Measurements from ENCODE around the gene USP48.

Gene USP48

DNA sequence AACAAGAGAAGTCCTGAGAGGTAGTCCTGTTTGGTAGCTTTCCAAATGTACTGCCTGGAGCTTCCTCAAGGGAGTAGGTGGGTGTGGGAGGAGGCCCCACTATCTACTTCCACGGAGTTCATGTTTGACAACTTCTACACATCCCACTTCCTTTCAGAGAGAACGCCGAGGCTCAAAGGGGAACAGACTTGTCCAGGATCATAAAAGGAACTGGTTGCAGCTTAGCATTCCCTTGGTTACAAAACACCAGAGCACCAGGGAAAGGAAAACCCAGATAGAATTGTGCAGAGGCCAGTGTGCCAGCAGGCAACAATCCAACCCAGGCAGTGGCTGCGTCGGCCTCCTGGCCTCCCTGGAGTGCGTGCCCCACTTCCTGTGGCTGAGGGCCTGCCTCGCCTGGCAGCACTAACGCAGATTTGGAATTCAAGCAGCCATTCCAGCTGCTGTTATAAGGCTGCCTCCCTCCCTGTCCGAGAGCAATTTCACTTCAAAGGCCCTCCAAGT lies 109.6 kb downstream of the USP48 start:
- TF ChIP-seq, protein P1, sequence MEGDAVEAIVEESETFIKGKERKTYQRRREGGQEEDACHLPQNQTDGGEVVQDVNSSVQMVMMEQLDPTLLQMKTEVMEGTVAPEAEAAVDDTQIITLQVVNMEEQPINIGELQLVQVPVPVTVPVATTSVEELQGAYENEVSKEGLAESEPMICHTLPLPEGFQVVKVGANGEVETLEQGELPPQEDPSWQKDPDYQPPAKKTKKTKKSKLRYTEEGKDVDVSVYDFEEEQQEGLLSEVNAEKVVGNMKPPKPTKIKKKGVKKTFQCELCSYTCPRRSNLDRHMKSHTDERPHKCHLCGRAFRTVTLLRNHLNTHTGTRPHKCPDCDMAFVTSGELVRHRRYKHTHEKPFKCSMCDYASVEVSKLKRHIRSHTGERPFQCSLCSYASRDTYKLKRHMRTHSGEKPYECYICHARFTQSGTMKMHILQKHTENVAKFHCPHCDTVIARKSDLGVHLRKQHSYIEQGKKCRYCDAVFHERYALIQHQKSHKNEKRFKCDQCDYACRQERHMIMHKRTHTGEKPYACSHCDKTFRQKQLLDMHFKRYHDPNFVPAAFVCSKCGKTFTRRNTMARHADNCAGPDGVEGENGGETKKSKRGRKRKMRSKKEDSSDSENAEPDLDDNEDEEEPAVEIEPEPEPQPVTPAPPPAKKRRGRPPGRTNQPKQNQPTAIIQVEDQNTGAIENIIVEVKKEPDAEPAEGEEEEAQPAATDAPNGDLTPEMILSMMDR (IDR thresholded peaks at IDR 0.05; ENCODE audit: control insufficient read depth, extremely low read depth, insufficient read depth) = no peak
- DNase-seq (ENCODE audit: low read depth) = no peak
- H3K4me3 ChIP-seq (ENCODE audit: low read depth, low read length) = no peak overlapping the region

DNA sequence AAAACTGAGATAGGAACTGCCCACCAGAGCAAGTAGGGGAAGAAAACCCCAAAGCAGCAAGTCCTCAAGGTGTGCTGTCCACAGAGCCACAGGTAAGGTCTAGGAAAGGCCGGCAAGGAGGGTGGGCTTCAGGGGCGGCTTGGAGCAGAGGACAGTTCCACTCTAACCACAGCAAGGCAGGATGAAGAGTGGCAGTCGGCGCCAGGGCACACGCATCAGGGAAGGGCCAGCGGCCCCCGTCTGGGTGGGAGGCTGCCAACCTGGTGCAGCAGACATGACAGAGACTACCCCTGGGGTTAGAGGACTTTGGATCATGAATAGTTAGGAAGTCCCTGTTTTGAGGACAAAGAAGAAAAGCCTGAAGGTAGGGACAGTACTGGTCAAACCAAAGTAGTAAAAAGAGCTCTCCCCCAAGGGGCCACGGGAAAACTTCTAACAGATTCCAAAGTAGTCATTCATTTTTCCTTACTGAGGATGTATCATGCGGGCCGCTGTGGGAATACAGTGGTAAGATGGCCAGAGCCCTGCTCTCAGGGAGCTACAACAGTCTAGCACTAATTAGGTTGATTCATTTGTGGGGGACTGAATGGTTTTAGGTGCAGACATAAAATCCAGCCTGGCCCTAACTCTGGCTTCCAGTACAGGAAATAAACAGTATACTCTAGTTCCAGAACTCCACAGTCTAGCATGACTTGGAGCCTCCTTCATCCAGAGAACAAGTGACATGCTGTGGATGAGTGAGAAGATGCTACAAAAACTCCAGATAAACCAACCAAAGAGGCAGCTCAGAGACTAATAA lies 110.3 kb downstream of the USP48 start:
- no peak overlapping the region for H3K4me3 ChIP-seq (ENCODE audit: low read depth, low read length)
- TF ChIP-seq, protein P1 (IDR thresholded peaks at IDR 0.05; ENCODE audit: control insufficient read depth, extremely low read depth, insufficient read depth) = no peak
- no peak for DNase-seq (ENCODE audit: low read depth)

DNA sequence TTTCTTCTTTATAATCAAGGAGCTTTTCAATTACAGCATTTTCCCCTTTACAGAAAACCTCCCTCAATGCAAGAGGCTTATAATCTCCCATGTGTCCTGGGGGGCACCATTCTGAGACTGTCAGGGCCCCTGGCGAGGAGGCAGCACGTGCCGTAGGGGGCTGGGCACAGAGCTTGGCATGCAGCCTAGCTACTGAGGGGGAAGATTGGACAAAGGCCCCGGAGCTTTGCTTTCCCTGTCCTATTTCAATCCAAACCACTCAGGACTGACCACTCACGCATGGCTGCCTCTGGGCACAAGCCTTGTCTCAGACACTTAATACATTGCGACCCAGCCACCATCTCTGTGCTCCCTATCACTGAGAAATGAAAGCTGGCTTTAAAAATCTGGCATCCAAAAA lies 111.0 kb downstream of the USP48 start:
- TF ChIP-seq, protein P1 (IDR thresholded peaks at IDR 0.05; ENCODE audit: control insufficient read depth, extremely low read depth, insufficient read depth) = no peak
- no peak overlapping the region for H3K4me3 ChIP-seq (ENCODE audit: low read depth, low read length)
- no peak for DNase-seq (ENCODE audit: low read depth)

- no peak for DNase-seq (ENCODE audit: low read depth)
- TF ChIP-seq, protein P1 (IDR thresholded peaks at IDR 0.05; ENCODE audit: control insufficient read depth, extremely low read depth, insufficient read depth) = no peak
- no peak overlapping the region for H3K4me3 ChIP-seq (ENCODE audit: low read depth, low read length)
These were observed 111.7 kb downstream of the USP48 start for GRCh38 chr1:21670956-21671902.

DNA sequence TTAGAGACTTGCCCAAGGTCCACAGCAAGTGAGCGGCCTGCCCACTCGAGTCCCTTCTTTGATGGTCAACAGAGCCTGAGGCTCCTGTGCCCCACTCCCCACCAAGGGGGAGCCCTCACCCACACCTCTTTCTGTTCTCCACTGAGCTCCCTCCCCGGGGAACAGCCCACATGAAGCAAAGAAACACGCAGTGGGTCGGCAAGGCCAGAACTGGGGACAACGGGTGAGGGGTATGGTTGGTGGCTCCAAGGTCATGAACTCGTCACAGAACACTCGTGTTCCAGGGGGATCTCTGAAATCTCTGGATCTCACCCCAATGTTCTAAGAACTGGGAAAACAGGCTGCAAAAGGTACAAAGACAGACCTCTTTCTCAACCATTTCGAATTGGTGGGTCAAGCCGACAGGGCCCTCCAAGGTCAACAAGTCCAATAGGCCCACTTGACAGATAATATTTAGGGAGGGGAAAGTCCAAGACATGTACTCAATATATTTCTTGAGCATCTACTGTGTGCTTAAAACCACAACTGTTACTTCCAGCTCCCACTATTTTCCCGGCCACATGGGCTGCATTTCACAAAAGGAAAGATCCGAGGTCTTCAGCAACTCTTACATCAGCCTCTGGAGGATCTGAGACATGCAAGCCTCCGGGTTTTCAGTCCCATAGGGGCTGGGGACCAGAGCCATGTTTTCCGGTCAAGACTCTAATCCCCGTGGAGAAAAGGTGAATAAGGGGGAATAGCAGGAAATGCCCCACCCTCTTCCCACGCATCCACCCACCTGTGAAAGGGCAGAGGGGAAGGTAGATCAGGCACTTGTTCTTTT lies 112.7 kb downstream of the USP48 start:
- H3K4me3 ChIP-seq (ENCODE audit: low read depth, low read length) = no peak overlapping the region
- no peak for DNase-seq (ENCODE audit: low read depth)
- TF ChIP-seq, protein P1 (IDR thresholded peaks at IDR 0.05; ENCODE audit: control insufficient read depth, extremely low read depth, insufficient read depth) = no peak
